Caki2 (cell line): ENCODE measurements around the gene AGER. TPM values are rescaled to one million over a fixed set of nuclear protein-coding genes. Genes with fewer than 3 reads are reported as not detected.
"Not testable (repeated sequence)": the region's sequence is repeated elsewhere in the genome, so short reads cannot be mapped to it uniquely, and the experiment has no call there.

Experiments used
- DNase-seq: peaks from one replicate; pipeline ENCODE4 v3.0.0-alpha.2; 2015; ENCODE audit warnings: low read depth
- in situ Hi-C: cut with HindIII; loops from 2 replicates; pipeline ENCODE4 v1.10.0; 2016; ENCODE audit warnings: low sequenced_read_pairs, low pct_unique_long_range_greater_than_20kb, mixed read lengths
- total RNA-seq: library from RNA; depleted of rRNA; stranded (reverse); fragments of >200 nt; shearing (Covaris generic); gene quantifications from 2 replicates; pipeline ENCODE4 v1.2.3, GENCODE V29; 2014; ENCODE audit warnings: low replicate concordance

Gene AGER
- total RNA-seq, 1 experiment from 2014 or later: 1.7 TPM

DNA sequence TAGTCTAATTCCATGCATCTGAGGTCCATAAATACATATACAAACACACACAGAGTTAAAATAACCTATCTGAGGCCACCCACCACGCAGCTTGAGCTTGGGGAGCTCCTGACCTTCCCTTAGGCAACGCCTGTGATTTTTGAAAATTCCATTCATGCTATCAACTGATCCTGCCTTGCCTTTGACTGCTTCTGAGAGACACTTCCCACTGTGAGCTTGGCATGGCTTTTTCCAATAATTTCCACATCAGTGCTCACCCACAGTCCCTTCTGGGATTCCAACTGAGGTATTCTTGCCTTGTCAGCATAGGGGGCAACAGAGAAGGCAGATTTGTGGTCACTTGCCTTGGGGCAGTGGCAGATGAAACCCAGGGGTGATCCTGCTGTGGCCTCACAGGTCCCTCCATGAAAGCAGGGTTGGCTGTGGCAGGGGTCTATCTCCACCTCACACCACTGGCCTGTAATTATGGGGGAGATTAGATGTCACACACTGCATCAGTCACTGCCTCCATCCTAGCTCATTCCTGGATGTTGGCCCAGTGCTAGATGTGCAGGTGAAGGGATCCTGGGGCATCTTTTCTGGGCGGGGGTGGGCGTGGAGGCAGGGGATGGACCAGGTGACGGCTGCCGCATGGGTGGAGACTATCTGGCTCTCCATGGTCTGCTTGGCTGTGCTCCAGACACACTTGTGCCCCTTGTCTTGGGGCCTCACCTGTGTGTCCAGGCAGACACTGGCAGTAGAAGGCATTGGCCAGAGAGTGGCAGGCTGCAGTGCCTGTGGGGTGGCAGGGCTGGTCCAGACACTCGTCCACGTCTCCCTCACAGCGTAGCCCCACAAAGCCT, 19.6 kb upstream of the AGER start:
- in situ Hi-C loops: no loop called here
- DNase-seq: no peak

DNA sequence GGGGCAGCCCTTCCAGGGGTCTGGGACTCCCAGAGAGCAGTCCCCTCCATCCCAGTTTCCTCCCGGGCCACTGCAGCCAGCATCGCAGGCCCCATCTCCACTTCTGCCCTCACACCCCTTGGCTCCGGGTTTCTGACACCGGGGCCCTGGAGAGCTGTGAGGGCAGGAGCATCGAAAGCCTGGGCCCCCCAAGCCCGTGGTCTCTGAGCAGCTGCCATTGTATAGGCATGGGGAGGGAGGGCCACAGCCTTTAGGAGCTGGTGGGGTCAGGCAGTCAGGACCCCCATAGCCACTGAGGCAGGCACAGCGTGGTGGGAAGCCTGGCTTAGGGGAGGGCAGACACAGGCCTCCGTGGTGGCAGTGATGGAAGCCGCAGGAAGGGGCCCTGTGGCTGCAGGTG, 18.1 kb upstream of the AGER start:
- DNase-seq: no peak
- in situ Hi-C loops: no loop called here

DNA sequence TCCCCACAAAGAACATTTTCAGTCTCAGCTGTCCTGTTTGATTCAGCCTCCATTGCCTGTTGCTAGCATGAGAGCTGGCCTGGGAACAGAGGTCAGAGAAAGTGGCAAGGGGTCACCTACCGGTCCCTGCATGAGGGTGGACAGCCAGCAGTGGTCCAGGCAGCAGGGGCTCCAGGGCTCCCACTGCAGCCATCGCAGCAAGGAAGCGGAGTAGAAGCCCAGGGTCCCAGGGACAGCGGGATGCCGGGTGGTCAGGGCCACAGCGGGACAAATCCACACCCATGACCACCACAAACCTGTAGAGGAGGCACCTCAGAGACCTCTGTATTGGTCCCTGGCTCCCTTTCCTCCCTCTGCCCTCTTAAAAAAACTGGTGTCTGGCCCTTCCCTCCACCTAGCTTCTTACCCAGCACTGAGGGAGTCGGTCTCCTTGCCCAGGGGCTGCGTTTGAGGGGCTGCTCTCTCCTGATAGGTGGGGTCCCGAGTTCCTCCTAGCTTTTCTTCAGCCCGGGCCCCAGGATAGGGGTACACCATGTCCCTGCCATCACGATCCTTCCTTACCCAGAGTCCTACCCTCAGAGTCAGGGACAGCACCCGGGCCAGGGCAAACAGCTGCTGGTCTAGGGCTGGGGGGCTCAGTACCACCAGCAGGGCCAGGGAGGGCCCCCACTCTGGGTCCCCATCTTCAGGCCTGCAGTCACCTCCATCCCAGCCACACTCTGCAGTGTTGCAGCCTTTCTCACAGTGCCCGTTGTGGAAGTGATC, 16.8 kb upstream of the AGER start:
- no peak for DNase-seq
- in situ Hi-C loops: no loop called here

DNA sequence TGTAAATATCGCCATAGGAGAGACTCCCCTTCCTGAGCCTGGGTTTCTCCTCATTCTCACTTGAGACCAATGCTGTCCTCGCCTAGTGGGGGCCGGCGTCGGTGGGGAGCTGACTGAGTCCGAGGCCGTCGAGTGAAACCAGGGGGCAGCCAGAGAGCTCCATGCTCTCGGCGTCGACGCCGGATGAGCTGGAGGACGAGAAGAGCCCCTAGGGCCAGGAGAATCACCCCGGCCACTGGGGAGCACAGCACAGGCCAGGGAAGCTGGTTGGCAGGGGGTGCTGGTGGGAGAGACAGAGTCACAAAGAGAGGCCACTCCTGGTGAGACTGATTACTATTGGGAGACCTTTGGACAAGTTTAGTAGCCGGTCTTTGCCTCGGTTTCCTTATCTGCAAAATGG, 14.8 kb upstream of the AGER start:
- no peak for DNase-seq
- in situ Hi-C loops: no loop called here

DNA sequence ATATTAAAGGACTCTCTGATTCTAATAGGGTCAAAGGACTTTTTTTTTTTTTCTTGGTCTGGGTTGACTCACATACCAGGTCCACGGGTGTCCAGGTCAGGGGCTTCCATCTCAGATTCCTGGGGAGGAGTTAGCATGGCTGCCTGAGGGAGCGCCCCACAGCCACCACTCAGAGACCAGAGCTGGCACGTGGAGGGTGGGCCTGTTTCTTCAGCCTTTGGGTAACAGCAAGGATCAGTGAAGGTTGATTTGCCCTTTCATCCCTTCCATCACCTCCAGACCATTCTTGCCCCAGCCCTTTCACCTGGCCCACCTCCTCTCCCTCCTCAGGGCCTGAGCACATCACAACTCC, 14.3 kb upstream of the AGER start:
- in situ Hi-C loops: no loop called here
- DNase-seq: no peak

DNA sequence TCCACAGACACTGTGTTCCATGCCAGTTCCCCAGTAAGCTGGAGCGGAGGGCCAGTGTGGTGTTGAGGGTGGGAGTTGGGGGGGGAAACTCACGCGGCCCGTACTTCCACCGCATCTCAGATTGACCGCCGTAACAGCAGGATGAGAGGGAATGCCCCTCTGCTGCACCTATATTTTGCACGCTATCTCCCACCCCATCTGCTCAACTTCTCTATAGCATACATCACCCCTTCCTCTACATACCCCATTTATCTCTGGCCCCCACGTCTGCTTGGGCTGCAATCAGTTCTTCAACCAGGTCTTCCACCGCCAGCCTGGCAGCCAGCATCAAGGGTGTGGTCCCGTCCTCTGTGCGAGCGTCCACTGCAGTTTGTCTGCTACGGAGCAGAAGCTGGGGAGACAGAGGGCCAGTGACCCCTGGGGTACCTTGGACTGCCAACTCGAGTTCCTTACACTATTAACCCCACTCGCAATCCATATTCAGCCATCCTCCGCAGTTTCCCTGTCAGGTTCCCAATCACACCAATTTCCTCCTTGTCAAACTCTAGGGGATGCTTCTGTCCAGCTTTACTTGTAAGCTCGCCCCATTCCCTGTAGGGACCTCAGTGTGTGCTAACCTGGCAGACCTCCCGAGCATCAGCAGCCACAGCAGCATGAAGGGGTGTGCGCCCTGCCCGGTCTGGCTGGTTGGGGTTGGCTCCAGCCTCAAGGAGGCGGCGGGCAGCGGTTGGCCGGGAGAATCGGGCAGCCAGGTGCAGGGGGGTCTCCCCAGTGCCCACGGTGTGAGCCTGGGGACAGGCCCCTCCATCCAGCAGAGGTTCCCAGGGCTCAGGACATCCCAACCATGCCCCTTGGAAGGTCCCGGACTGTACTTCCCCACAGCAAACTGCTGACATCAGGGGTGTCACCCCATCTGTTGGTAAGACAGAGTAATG, 12.9 kb upstream of the AGER start:
- in situ Hi-C loops: no loop called here
- DNase-seq: no peak

DNA sequence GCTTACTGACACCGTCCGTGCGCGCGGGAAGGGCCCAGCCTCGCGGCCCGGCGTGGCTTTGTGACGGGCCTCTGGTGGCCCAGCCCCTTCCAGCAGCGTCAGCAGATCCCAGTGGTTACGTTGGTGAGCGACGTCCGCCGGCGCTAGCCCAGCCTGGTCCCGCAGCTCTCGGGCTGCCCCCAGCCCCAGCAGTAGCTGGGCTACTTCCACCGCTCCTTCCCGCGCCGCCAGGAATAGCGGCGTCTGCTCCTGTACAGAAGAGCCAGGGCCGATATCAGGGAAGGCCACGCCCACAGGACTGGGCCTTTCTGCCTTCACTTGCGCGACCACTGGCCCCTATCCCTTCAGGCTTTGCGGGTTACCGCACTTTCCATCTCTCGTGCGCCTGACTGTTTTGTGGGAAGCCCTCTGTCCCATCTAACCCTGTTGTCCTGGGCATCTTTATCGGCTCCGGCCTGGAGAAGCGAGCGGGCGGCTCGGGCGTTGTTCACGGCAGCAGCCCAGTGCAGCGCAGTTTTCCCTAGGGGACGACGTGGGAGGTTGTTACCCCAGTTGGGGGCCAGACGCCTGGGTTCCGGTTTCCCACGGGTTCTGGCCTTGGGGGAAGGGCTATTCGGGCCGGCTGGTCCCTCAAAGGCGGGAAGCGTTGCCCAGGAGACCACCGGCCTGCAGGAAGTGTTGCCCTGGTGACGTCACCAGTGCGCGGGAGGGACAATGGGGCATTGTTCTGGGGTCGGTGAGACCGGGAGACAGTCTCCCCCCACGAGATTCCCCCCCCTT, 12.0 kb upstream of the AGER start:
- in situ Hi-C loops: no loop called here
- peak; percentile 69 for DNase-seq

DNA sequence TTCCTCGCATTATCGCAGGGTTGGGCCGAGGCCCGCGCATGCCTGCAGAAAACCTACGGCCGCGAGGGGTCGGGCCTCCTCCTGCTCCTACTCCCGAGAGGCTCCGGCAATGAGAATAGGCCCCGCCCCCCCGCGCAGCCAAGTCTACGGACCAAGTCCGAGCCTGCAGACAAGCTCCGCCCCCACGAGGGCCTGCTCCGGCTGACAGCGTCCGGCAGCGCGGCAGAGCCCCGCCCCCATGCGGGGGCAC, 11.5 kb upstream of the AGER start:
- DNase-seq: peak; percentile 100
- in situ Hi-C loops: no loop called here

DNA sequence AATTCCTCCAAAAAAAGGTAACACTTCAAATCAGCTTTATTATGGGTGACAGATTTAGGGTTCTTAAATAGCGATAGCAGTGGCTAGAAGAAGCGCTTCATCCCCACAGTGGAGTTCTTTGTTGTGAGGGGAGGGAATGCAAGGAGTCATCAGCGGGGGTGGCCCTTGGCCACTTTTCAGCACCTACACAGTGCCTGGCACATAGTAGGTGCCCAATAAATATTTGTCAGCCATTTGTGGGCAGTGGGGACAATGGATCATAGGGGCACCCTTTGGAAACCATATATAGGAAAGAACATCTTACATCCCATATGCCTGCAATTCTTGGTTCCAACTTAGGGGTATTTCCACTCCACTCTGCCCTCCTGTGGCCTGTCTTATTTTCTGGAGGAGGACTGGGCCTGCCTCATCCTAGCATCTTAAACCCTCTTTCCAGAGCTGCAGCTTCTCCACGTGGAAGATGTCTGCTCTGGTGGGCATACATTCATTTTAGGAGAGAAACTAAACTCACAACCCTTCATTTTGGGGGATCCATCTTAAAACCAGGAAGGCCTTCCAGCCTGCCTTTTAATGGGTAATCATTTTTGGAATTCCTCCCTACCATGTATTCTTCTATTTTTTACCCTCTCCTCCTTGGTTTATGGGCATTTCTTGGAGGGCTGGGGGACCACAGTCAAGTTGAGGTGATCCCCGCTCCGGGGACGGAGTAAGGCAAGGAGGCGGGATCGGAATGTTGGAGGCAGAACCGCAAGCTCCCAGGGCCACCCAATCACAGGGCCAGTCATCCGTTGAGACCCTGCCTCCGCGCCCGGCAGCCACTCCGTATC, 11.0 kb upstream of the AGER start:
- DNase-seq: no peak
- in situ Hi-C loops: no loop called here

DNA sequence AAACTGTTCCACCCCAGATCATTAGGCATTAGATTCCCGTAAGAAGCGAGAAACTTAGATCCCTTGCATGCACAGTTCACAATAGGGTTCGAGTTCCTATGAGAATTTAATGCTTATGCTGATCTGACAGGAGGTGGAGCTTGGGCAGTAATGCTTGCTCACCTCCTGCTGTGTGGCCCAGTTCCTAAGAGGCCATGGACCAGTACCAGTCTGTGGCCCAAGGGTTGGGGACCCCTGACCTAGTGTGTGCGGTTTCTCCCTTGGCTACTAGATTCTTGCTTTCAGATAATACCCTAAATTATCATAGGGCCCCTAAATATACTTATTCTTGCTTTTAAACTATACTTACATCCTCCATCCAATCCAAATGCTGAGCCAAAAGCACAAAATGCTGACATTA, 10.3 kb upstream of the AGER start:
- DNase-seq: no peak
- in situ Hi-C loops: no loop called here

DNA sequence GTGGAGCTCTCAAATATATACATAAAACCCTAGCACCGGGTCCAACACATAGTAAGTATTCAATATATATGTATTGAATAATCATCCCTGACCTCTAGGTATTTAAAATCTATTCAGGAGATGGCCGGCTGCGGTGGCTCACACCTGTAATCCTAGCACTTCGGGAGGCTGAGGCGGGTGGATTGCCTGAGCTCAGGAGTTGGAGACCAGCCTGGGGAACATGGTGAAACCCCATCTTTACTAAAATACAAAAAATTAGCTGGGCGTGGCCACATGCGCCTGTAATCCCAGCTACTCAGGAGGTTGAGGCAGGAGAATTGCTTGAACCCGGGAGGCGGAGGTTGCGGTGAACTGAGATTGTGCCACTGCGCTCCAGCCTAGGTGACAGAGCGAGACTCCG, 9.0 kb upstream of the AGER start:
- in situ Hi-C loops, DNase-seq: not testable (repeated sequence)

DNA sequence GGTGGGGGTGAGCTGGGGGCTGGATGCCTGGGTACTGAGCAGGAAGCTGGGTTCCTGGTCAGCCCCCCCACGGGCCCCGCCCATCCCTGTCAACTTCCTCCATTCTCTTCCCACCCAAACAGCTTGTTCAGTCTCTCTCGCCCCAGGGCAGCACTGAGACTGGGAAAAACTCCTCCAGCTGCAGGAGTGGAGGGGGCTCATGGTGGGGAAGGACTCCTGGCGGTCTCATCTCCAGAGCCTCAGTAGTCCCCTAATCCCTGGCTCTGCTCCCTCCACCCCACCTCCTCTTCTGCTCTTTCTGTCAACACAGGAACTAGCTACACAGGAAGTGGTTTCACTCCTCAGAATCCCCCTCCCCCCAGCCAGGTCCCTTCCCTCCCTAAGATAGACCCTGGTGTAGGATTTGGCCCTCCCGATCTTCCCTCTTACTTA, 8.6 kb upstream of the AGER start, which contains the start of gene GPSM3:
GPSM3 (minus strand) TSS at position 36 of the 432 bp plus-strand sequence. CDS start 130 bp downstream, outside the sequence.
- in situ Hi-C loops: no loop called here
- DNase-seq: no peak

DNA sequence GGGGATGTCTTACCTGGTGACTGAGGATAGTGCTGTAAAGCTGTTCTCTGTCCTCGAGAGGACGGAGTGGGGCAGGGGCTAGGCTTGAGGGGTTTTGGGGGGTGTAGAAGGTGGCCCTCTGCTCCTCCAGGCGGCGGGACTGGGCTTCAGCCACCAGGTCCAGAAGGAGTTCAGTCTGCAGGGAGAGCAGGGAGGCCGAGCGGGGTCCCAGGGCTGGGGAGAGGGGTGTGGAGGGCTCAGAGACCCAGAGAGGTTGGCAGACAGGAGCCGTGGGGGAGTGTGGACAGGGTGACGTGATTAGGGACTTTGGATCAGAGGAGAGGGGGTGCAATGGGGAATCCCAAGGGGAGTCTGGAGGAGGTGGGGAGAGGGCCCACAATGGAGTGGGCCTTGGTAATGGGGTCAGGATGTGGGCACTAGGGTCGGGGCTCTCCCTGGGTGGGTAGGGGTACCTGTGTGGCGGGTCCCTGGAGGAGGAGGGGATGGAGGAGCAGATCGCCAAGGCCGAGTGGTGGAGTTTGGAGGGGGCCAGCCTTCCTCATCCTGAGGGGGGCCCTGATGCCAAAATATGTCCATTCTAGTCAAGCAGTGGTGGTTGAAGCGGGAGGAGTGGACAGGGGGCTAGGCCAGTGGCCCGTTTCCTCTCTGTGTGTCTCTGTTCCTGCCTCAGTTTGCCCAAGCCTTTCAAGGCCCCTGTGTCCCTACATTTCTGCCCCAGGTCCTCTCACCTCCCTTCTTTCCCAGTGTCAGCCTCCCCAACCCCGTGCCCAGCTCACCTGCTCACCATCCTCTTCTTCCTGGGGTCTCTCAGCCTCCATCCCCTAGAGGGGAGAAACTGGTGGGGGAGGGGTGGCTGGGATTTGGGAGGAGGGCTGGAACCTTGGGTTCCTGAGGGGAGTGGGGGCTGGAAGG, 7.9 kb upstream of the AGER start:
- no peak for DNase-seq
- in situ Hi-C loops: no loop called here

DNA sequence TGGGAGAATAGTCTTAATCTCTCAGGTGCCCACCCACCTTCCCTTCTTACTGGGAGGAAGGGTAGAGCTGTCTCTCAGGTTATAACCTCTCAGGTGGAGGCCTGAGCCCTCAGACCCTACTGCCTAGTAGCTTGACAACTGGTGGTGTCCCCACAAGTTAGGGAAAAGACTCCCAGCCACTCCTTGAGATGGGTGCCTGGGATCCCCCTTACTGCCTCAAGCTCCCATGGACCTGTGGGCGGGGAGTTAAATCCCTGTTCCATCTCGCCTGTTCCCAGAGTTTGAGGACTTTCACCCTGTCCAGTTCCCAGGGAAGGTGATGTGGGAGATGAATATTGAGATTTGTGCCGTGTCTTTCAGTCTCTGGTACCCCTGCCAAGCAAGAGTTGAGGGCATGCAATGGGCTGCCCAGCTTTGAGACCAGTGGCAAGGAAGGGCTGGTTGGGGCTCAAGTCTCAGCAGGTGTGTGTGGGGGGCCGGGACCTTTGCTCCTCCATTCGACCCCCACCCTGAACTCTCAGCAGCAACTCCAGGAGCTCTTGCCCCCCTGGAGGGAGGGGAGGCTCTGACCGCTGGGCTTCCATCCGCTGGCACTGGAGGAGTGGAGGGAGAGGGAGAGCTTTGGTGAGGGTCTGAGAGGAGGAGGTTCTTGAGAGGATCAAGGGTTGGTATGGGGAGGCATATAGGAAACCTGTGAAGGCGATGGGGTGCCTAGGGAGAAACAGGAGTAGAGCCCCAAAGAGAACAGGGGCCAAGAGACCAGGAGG, 7.0 kb upstream of the AGER start:
- in situ Hi-C loops: no loop called here
- no peak for DNase-seq

DNA sequence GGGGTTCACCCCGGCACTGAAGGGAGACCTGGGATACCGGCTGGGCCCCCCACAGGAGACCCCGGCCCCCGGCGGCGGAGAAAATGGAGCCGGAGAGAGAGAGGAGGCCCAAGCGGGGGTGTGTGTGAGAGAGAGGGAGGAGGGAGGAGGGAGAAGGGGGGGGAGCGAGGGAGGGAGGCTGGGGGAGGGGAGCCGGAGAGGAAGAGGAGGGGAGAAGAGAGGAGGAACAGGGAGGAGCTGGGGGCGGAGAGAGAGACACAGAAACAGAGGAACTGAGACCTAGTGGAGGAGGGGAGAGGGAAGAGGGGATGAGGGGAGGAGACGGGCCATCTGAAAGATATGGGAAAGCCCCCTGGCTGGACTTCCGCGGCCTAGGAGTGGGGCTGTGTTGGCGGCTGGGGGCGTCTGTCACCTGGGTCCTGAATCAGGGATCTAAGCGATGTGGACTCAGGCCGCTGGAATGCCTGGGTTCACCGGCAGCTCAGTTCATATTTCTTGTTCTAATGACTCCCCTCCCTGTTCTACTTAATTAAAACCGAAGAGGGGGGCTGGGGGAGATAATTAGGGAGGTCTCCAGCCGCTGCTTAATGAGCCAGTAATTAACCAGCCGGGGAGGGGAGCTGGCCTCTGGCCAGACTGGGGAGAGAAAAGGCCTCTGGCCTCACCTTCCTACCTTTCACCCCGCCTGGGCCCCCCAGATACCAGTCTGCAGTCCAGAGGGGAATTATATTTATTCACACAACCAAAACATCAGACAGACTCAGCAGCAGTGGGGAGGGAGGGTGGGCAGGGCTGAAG, 6.2 kb upstream of the AGER start, which contains the start of gene PBX2:
PBX2 (minus strand) TSS at position 149 of the 798 bp plus-strand sequence. CDS start 287 bp downstream, outside the sequence.
- in situ Hi-C loops: no loop called here
- DNase-seq: peak; percentile 89
